GM19239 (cell line): ENCODE measurements around the gene ABCB1.
"Not testable (repeated sequence)": the region's sequence is repeated elsewhere in the genome, so short reads cannot be mapped to it uniquely, and the experiment has no call there.

ENCODE experiments used
- DNase-seq: peaks from one replicate; pipeline ENCODE4 v3.0.0; 2011; ENCODE audit warnings: low spot score; ENCODE audit not compliant: insufficient read length
- FAIRE-seq: peaks from 2 replicates; lab custom pipeline; 2011; peaks lifted over from hg19 to GRCh38; lab: Jason Lieb, UNC

Gene ABCB1

DNA sequence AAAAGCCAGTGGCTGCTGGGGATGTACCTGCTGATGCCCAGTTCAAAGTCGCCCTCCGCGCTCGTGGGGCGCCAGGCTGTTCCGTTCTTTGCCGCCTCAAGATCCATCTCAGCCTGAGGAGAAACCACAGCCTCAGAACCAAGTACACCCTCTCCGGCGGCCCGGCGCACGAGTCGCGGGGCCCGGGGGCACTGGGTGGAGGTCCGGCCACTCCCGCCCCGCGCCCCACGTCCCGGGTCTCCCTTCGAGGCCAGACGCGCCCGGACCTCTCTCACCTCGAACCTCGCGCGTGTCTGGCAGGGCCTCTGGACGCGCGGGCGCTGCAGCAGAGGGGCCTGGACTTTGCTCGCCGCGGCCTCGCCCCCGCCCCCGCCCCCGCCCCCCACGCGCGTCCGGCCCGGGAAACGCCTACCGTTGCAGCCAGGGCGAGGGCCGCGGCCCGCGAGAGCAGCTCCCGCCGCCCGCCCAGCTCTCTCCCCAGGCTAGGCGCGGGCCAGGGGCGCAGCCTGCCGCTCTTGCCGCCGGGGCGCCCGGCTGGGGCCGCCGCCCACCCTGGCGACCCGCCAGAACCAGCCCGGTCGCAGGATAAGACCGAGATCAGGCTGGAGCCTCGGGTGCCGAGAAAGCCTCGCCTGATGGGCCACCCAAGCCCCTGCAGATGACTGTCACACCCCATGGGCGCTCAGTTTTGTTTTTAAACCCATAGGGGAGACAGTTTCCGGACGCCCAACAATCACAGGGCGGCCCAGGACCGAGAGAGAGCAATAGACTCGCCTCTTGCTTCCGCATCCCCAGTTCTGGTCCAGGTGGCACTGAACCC lies 125.1 kb downstream of the ABCB1 start, which contains the start of gene ABCB4:
Gene ABCB4 (minus strand): TSS at position 322 of the 820 bp plus-strand sequence. CDS start 215 bp downstream, at position 107.
- peak; percentile 68 for FAIRE-seq
- peak; percentile 15 for DNase-seq

GRCh38 chr7:87474533-87475358 lies 125.9 kb downstream of the ABCB1 start:
- DNase-seq (peak; percentile 30), FAIRE-seq (peak; percentile 98)

- no peak for DNase-seq
- no peak for FAIRE-seq
These were observed 126.7 kb downstream of the ABCB1 start for GRCh38 chr7:87473986-87474385.

GRCh38 chr7:87473192-87473591 lies 127.5 kb downstream of the ABCB1 start:
- FAIRE-seq (peak; percentile 85), DNase-seq (no peak)

DNA sequence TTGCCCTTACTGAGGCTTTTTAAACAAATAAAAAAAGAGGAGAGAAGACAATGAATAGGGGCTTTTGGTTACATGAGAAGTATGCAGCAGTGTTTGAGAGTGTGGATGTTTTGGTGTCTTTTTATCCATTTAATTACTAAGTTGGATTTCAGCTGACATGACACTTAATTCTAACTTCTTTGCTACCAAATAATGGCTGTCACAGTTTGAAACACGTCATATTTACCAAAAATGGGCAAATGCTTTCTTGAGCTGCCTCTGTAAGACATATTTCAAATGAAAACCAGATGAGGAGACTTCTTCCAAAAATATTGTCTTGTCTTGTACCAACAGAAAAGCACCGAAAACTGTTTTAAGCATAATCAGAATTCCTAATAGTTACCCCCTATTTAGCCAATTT lies 129.2 kb downstream of the ABCB1 start:
- DNase-seq: no peak
- no peak for FAIRE-seq

GRCh38 chr7:87469204-87469603 lies 131.5 kb downstream of the ABCB1 start:
- not testable (repeated sequence) for FAIRE-seq, DNase-seq

- DNase-seq, FAIRE-seq: not testable (repeated sequence)
These were observed 135.2 kb downstream of the ABCB1 start for GRCh38 chr7:87465534-87465880.

- not testable (repeated sequence) for FAIRE-seq, DNase-seq
These were observed 135.7 kb downstream of the ABCB1 start for GRCh38 chr7:87464830-87465533.

GRCh38 chr7:87463982-87464381 lies 136.7 kb downstream of the ABCB1 start:
- DNase-seq (no peak), FAIRE-seq (no peak)

DNA sequence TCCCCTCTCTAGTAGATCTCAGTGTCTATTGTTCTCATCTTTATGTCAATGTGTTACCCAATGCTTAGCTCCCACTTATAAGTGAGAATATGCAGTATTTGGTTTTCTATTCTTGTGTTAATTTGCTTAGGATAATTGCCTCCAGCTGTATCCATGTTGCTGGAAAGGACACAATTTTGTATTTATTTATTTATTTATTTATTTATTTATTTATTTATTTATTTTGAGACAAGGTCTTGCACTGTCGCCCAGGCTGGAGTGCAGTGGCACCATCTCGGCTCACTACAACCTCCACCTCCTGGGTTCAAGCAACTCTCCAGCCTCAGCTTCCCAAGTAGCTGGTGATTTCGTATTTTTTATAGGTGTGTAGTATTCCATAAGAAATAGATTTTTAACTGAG lies 140.2 kb downstream of the ABCB1 start:
- not testable (repeated sequence) for DNase-seq, FAIRE-seq

DNA sequence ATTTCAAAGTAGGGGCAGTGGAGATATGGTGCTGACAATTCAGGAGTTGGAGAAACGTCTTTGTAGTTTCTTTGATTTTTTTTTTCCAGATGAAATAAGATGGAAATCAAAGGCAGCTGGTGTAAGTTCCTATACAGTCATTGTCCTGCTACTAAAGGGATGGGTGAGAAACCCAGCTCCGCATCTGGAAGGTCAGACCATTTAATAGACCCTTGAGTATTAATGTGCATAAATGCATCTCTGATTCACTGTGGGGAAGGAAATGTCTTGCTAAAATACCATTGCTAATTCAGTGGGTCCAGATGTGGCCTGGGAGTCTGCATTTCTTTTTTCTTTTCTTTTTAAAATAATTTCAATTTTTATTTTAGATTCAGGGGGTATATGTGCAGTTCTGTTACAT lies 140.7 kb downstream of the ABCB1 start:
- FAIRE-seq (no peak), DNase-seq (no peak)

GRCh38 chr7:87458148-87458547 lies 142.5 kb downstream of the ABCB1 start:
- no peak for FAIRE-seq
- DNase-seq: no peak

- FAIRE-seq: no peak
- DNase-seq: no peak
These were observed 144.4 kb downstream of the ABCB1 start for GRCh38 chr7:87456247-87456646.
